Fibroblast of villous mesenchyme (primary cell): ENCODE data around the gene TOLLIP. TPM values are rescaled to one million over a fixed set of nuclear protein-coding genes. Genes with fewer than 3 reads are reported as not detected.

Source experiments
- DNase-seq: peaks from one replicate; pipeline ENCODE4 v3.0.0-alpha.2; 2010; ENCODE audit warnings: low read depth
- H3K4me3 ChIP-seq: 2 replicates; pipeline ENCODE4 v1.5.1; 2011; ENCODE audit warnings: low read depth, mild to moderate bottlenecking, low read length
- CTCF ChIP-seq: IDR thresholded peaks from 2 replicates; pipeline ENCODE4 v1.5.1; 2012; ENCODE audit warnings: low read depth, mild to moderate bottlenecking, low read length; ENCODE audit not compliant: insufficient read depth
- total RNA-seq: library from RNA; depleted of rRNA; stranded (reverse); fragments of >200 nt; gene quantifications from 2 replicates; pipeline ENCODE4 v1.2.3, GENCODE V29; 2012

The TOLLIP gene
- total RNA-seq, 1 donor = 27.2 TPM

DNA sequence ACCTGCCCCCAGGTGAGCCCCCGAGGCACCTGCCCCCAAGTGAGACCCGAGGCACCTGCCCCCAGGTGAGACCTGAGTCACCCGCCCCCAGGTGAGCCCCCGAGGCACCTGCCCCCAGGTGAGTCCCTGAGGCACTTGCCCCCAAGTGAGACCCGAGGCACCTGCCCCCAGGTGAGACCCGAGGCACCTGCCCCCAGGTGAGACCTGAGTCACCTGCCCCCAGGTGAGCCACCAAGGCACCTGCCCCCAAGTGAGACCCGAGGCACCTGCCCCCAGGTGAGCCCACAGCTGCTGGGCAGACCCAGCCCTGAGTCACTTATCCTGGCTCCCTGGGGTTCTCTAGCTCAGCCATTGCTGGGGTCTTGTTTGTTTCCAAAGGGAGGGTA is 50.4 kb downstream of the TOLLIP start:
- no peak for TF ChIP-seq CTCF
- H3K4me3 ChIP-seq = no peak overlapping the region
- no peak for DNase-seq

DNA sequence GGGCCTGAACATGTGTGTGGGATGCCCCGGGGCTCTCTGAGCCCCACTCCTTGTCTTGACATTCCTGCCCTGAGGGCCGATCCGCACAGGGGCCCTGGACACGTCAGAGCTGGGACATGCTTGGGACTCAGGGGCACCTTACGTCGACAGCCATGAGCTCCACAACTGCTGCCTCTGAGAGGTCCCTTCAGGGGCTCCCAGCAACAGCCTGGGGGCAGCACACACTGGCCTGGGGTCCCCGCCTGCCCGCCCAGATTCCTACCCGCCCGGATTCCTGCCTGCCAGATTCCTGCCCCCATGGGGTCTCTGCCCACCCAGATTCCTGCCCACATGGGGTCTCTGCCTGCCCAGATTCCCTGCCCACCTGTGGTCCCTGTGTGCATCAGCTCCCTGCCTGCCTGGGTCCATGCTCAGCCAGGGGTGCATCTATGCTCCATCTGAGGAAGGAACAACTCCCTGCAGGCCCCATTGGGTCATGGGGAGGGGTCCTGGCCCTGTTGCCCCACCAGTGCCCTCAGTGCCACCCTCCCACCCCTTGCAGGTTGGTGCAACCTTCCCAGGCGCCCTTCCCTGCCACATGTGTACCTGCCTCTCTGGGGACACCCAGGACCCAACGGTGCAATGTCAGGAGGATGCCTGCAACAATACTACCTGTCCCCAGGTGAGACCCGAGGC is 50.9 kb downstream of the TOLLIP start:
- H3K4me3 ChIP-seq = no peak overlapping the region
- TF ChIP-seq CTCF = no peak
- DNase-seq = no peak

GRCh38 chr11:1257916-1258315 is 51.5 kb downstream of the TOLLIP start:
- DNase-seq = no peak
- no peak overlapping the region for H3K4me3 ChIP-seq
- no peak for TF ChIP-seq CTCF

GRCh38 chr11:1257366-1257765 is 52.1 kb downstream of the TOLLIP start:
- no peak for DNase-seq
- H3K4me3 ChIP-seq = no peak overlapping the region
- no peak for TF ChIP-seq CTCF

DNA sequence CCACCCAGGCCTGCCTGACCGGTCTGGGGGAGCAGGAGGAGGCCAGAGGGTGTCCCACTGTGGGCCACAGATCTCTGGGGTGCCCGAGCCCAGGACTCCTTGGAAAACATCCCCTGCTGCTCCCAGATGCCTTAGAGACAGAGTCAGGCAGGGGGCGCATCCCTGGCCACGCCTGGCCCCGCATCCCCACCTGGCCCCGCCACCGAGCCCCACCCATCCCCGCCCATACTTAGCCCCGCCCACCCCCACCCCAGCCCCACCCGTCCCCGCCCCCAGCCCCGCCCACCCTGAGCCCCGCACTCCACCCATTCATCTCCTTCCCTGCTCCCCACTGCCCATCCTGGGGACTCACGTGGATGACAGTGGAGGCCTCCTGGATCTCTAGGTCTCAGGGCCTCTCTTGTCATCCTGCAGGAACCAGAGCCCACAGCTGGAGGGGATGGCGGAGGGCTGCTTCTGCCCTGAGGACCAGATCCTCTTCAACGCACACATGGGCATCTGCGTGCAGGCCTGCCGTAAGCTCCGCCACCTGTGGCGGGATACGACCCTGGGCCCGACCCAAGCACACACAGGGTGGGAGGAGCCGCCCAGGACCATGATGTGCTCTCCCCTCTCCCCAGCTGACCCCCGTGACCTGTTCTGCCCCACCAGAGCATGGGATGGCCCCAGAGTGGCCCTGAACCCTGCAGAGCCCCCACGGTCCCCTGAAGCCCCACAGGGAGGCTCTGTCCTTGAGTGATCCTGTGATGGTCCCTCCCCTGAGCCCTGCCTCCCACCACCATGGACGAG is 53.0 kb downstream of the TOLLIP start:
- DNase-seq = no peak
- TF ChIP-seq CTCF = no peak
- no peak overlapping the region for H3K4me3 ChIP-seq

DNA sequence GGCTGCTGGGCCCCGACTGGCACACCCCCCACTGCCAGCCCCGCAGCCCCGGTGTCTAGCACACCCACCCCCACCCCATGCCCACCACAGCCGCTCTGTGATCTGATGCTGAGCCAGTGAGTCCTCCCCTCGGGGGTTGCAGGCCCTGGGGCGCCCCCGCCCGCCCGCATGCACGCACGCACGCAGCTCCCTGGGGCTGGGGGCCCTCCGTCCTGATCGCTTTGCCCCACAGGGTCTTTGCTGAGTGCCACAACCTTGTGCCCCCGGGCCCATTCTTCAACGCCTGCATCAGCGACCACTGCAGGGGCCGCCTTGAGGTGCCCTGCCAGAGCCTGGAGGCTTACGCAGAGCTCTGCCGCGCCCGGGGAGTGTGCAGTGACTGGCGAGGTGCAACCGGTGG is 54.3 kb downstream of the TOLLIP start:
- TF ChIP-seq CTCF = no peak
- no peak for DNase-seq
- no peak overlapping the region for H3K4me3 ChIP-seq
